ENCODE results near the gene DERA.

- TF ChIP-seq CTCF (optimal IDR thresholded peaks at IDR 0.05 in 1 of 3, IDR thresholded peaks at IDR 0.05 in 1 of 3, conservative IDR thresholded peaks at IDR 0.05 in 1 of 3; ENCODE audit: extremely low read depth in 1 of 3, insufficient read depth in 2 of 3, low read length in 3 of 3) (no peak), EZH2 (IDR thresholded peaks at IDR 0.05; ENCODE audit: low read length) (no peak)
These were observed 110.5 kb downstream of the DERA start for GRCh38 chr12:16021676-16022075.

Measured in keratinocyte (primary cell).